ENCODE measurements around the gene PSAP. TPM values are rescaled to one million over a fixed set of nuclear protein-coding genes. Genes with fewer than 3 reads are reported as not detected.

The PSAP gene
- total RNA-seq, 1 experiment from 2014 or later, result 1,316 TPM

DNA sequence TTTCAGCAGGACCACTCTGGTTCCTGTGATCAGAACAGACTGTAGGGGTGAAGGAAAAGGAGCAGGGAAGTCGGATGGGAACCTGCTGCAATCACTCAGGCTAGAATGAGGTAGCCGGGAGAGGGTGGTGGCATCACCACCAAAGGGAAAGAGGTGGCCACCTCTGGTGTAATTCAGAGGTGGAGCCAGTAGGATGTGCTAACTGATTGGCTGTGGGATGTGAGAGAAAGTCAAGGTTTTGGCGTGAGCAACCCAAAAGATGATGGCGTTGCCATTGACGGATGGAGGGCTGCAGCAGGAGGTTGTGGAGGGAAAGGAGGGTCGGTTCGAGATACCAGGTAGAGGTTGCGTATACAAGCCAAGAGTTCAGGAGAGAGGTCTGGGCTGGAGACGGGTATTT, 70.3 kb downstream of the PSAP start:
- ChIA-PET POLR2A (no interaction called here), CTCF (no interaction called here)
- no peaks in the 10 kb centered on the region for H3K27me3 ChIP-seq (replicated peaks; ENCODE audit: control insufficient read depth, insufficient read depth, low read length)
- H3K4me1 ChIP-seq, result no peaks in the 10 kb centered on the region
- no peak overlapping the region for H3K4me3 ChIP-seq (ENCODE audit: low read depth, low read length)
- Mint-ChIP-seq H3K4me1 (ENCODE audit: low read depth, unreplicated experiment) (no peaks in the 10 kb centered on the region), H3K4me3 (ENCODE audit: unreplicated experiment) (no peak overlapping the region), H3K27ac (ENCODE audit: unreplicated experiment) (no peak overlapping the region), H3K9me3 (ENCODE audit: unreplicated experiment) (no peaks in the 10 kb centered on the region), H3K27me3 (ENCODE audit: insufficient read depth, unreplicated experiment) (no peaks in the 10 kb centered on the region), H3K36me3 (ENCODE audit: insufficient read depth, unreplicated experiment) (no peaks in the 10 kb centered on the region)
- no peaks in the 10 kb centered on the region for H3K36me3 ChIP-seq (ENCODE audit: control insufficient read depth, insufficient read depth, low read length)
- TF ChIP-seq, protein P1, sequence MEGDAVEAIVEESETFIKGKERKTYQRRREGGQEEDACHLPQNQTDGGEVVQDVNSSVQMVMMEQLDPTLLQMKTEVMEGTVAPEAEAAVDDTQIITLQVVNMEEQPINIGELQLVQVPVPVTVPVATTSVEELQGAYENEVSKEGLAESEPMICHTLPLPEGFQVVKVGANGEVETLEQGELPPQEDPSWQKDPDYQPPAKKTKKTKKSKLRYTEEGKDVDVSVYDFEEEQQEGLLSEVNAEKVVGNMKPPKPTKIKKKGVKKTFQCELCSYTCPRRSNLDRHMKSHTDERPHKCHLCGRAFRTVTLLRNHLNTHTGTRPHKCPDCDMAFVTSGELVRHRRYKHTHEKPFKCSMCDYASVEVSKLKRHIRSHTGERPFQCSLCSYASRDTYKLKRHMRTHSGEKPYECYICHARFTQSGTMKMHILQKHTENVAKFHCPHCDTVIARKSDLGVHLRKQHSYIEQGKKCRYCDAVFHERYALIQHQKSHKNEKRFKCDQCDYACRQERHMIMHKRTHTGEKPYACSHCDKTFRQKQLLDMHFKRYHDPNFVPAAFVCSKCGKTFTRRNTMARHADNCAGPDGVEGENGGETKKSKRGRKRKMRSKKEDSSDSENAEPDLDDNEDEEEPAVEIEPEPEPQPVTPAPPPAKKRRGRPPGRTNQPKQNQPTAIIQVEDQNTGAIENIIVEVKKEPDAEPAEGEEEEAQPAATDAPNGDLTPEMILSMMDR (IDR thresholded peaks at IDR 0.05; ENCODE audit: insufficient read depth in 1 of 2, low read depth in 1 of 2, low read length in 1 of 2, severe bottlenecking in 1 of 2, unreplicated experiment in 1 of 2), result no peak
- DNase-seq, result no peak
- BruUV-seq (replicated peaks), result no TSS peak
- no peaks in the 10 kb centered on the region for H3K9me3 ChIP-seq
- intact Hi-C loops (cut with micrococcal nuclease; ENCODE audit: unreplicated experiment), result no loop called here

DNA sequence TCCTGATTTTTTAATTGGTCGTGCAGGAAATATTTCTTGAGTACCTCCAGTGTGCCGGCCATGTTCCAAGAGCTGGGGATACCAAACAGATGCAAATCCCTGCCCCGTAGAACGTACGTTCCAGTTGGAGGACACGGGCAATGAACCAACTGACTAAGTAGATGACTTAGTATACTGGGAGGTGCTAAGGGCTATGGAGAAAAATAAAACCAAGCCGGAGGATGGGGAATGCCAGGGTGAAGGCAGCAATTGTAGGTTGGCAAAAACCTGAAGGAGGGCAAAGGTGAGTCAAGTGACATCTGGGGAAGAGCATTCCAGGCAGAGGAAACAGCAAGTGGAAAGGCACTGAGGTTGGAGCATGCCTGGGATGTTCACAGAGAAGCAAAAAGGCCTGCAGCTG, 70.9 kb downstream of the PSAP start:
- no TSS peak for BruUV-seq (replicated peaks)
- intact Hi-C loops (cut with micrococcal nuclease; ENCODE audit: unreplicated experiment), result no loop called here

DNA sequence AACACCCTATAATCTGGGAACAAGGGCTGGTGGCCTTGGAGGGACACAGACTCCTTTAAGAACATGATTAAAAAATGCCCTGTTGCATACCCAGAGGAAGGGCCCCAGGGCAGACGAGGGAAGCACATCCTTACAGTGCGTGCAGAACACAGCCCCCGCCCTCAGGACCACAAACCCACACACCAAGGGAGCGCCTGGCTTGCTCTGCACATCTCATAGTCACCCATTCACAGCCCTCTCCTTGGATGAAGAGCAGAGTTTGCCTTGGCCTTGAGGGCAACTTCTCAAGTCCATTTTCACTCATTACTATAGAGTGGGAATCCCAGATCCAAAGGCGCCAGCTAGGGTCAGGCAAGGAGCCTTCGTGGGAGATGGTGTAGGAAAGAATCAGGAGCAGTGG, 71.4 kb downstream of the PSAP start:
- Histone ChIP-seq H3K9me3 (no peaks in the 10 kb centered on the region), H3K4me1 (peaks cover 1% of the 10 kb centered on the region), H3K27me3 (replicated peaks; ENCODE audit: control insufficient read depth, insufficient read depth, low read length) (no peaks in the 10 kb centered on the region), H3K36me3 (ENCODE audit: control insufficient read depth, insufficient read depth, low read length) (no peaks in the 10 kb centered on the region), H3K4me3 (ENCODE audit: low read depth, low read length) (no peak overlapping the region)
- ChIA-PET CTCF (no interaction called here), POLR2A (no interaction called here)
- BruUV-seq (replicated peaks), result no TSS peak
- no peaks in the 10 kb centered on the region for H3K9me3 Mint-ChIP-seq (ENCODE audit: unreplicated experiment)
- no peak for DNase-seq
- no peaks in the 10 kb centered on the region for H3K36me3 Mint-ChIP-seq (ENCODE audit: insufficient read depth, unreplicated experiment)
- H3K4me1 Mint-ChIP-seq (ENCODE audit: low read depth, unreplicated experiment), result peaks cover under 1% of the 10 kb centered on the region
- H3K27me3 Mint-ChIP-seq (ENCODE audit: insufficient read depth, unreplicated experiment), result no peaks in the 10 kb centered on the region
- intact Hi-C loops (cut with micrococcal nuclease; ENCODE audit: unreplicated experiment), result no loop called here
- TF ChIP-seq, protein P1 (IDR thresholded peaks at IDR 0.05; ENCODE audit: insufficient read depth in 1 of 2, low read depth in 1 of 2, low read length in 1 of 2, severe bottlenecking in 1 of 2, unreplicated experiment in 1 of 2), result no peak
- no peak overlapping the region for H3K4me3 Mint-ChIP-seq (ENCODE audit: unreplicated experiment)
- no peak overlapping the region for H3K27ac Mint-ChIP-seq (ENCODE audit: unreplicated experiment)

More for the DNA sequence above, 70.9 kb downstream of the PSAP start:
- Mint-ChIP-seq H3K4me1 (ENCODE audit: low read depth, unreplicated experiment) (no peaks in the 10 kb centered on the region), H3K36me3 (ENCODE audit: insufficient read depth, unreplicated experiment) (no peaks in the 10 kb centered on the region), H3K27ac (ENCODE audit: unreplicated experiment) (no peak overlapping the region), H3K4me3 (ENCODE audit: unreplicated experiment) (no peak overlapping the region), H3K9me3 (ENCODE audit: unreplicated experiment) (no peaks in the 10 kb centered on the region), H3K27me3 (ENCODE audit: insufficient read depth, unreplicated experiment) (no peaks in the 10 kb centered on the region)
- no peaks in the 10 kb centered on the region for H3K27me3 ChIP-seq (replicated peaks; ENCODE audit: control insufficient read depth, insufficient read depth, low read length)
- DNase-seq, result no peak
- TF ChIP-seq, protein P1 (IDR thresholded peaks at IDR 0.05; ENCODE audit: insufficient read depth in 1 of 2, low read depth in 1 of 2, low read length in 1 of 2, severe bottlenecking in 1 of 2, unreplicated experiment in 1 of 2), result no peak
- no peak overlapping the region for H3K4me3 ChIP-seq (ENCODE audit: low read depth, low read length)
- H3K36me3 ChIP-seq (ENCODE audit: control insufficient read depth, insufficient read depth, low read length), result no peaks in the 10 kb centered on the region
- no peaks in the 10 kb centered on the region for H3K4me1 ChIP-seq
- H3K9me3 ChIP-seq, result no peaks in the 10 kb centered on the region
- POLR2A ChIA-PET, result no interaction called here
- CTCF ChIA-PET, result no interaction called here
